ENCODE results near the gene CAPN5. TPM values are rescaled to one million over a fixed set of nuclear protein-coding genes. Genes with fewer than 3 reads are reported as not detected.

The CAPN5 gene
- total RNA-seq, 1 experiment from 2014 or later = 27.4 TPM

DNA sequence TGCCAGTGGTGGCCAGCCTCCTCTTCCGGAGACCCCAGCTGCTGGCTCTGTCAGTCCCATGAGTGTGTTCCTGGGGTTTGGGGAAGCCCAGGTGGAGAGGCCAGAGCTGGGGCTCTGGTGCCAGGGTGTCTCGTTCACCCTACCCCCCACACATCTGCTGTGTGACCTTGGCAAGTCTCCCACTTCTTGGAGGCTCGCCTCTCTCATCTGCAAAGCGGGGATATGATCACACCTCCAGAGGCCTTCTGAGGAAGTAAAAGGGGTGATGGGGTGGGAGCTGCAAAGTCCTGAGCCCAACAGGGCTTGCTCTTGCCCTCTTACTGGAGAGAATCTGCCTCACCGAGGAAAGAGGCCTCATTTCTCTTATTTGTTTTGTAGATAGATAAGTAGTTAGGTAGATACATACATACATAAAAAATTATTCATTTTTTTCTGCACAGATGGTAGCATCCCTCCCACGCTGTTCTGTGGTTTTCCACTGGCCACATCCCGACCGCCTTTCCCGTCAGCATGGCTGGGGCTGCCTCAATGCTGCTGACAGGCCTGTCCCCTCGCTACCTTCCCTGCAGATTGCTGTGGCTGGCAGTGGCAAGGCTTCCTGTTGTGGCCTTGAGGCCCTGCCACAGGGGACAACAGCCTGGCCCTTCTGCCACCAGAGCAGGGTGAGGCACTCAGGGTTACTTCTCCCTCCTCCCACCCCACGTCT, 85.2 kb downstream of the CAPN5 start:
- DNase-seq (ENCODE audit: low spot score) (no peak), ATAC-seq (no peak)
- TF ChIP-seq, protein P1, sequence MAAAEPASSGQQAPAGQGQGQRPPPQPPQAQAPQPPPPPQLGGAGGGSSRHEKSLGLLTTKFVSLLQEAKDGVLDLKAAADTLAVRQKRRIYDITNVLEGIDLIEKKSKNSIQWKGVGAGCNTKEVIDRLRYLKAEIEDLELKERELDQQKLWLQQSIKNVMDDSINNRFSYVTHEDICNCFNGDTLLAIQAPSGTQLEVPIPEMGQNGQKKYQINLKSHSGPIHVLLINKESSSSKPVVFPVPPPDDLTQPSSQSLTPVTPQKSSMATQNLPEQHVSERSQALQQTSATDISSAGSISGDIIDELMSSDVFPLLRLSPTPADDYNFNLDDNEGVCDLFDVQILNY (CRISPR knock-in tag; IDR thresholded peaks at IDR 0.05) = no peak
- TF ChIP-seq SMAD3 (CRISPR knock-in tag; IDR thresholded peaks at IDR 0.05; ENCODE audit: borderline replicate concordance) (no peak), CREM (CRISPR knock-in tag; IDR thresholded peaks at IDR 0.05) (no peak), MXD4 (CRISPR knock-in tag; IDR thresholded peaks at IDR 0.05; ENCODE audit: borderline replicate concordance) (no peak), CREB1 (CRISPR knock-in tag; IDR thresholded peaks at IDR 0.05) (no peak), NR2C2 (CRISPR knock-in tag; IDR thresholded peaks at IDR 0.05) (no peak)
- TF ChIP-seq, protein P2, sequence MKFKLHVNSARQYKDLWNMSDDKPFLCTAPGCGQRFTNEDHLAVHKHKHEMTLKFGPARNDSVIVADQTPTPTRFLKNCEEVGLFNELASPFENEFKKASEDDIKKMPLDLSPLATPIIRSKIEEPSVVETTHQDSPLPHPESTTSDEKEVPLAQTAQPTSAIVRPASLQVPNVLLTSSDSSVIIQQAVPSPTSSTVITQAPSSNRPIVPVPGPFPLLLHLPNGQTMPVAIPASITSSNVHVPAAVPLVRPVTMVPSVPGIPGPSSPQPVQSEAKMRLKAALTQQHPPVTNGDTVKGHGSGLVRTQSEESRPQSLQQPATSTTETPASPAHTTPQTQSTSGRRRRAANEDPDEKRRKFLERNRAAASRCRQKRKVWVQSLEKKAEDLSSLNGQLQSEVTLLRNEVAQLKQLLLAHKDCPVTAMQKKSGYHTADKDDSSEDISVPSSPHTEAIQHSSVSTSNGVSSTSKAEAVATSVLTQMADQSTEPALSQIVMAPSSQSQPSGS (CRISPR knock-in tag; IDR thresholded peaks at IDR 0.05; ENCODE audit: borderline replicate concordance, low read depth) = no peak
- Mint-ChIP-seq H3K36me3 (no peaks in the 10 kb centered on the region), H3K4me1 (peaks cover 22% of the 10 kb centered on the region), H3K4me3 (no peak overlapping the region), H3K27me3 (ENCODE audit: low read depth) (peaks cover 10% of the 10 kb centered on the region), H3K9me3 (no peaks in the 10 kb centered on the region), H3K27ac (no peak overlapping the region)
- ChIA-PET CTCF (interaction anchor here (1.0 kb wide), 1 partner anchor 25 kb away, joined by 3 read pairs; no protein-coding TSS in a partner anchor), POLR2A (no interaction called here)

- H3K4me1 Mint-ChIP-seq = peaks cover 17% of the 10 kb centered on the region
- POLR2A ChIA-PET = no interaction called here
- H3K27ac Mint-ChIP-seq = no peak overlapping the region
- H3K9me3 Mint-ChIP-seq = no peaks in the 10 kb centered on the region
- H3K27me3 Mint-ChIP-seq (ENCODE audit: low read depth) = peaks cover 5% of the 10 kb centered on the region
- TF ChIP-seq, protein P3, sequence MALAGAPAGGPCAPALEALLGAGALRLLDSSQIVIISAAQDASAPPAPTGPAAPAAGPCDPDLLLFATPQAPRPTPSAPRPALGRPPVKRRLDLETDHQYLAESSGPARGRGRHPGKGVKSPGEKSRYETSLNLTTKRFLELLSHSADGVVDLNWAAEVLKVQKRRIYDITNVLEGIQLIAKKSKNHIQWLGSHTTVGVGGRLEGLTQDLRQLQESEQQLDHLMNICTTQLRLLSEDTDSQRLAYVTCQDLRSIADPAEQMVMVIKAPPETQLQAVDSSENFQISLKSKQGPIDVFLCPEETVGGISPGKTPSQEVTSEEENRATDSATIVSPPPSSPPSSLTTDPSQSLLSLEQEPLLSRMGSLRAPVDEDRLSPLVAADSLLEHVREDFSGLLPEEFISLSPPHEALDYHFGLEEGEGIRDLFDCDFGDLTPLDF (CRISPR knock-in tag; IDR thresholded peaks at IDR 0.05) = no peak
- TF ChIP-seq MAX (CRISPR knock-in tag; IDR thresholded peaks at IDR 0.05) = no peak
- no peak for TF ChIP-seq NFYB (CRISPR knock-in tag; conservative IDR thresholded peaks at IDR 0.05; ENCODE audit: low read depth)
- no peak for TF ChIP-seq FOXP1 (CRISPR knock-in tag; IDR thresholded peaks at IDR 0.05; ENCODE audit: borderline replicate concordance)
- TF ChIP-seq MYBL2 (CRISPR knock-in tag; IDR thresholded peaks at IDR 0.05) = no peak
- TF ChIP-seq JUN (CRISPR knock-in tag; IDR thresholded peaks at IDR 0.05) = no peak
- TF ChIP-seq ZBTB21 (CRISPR knock-in tag; IDR thresholded peaks at IDR 0.05; ENCODE audit: borderline replicate concordance) = no peak
- TF ChIP-seq GABPB1 (CRISPR knock-in tag; IDR thresholded peaks at IDR 0.05) = no peak
- no peak for TF ChIP-seq ESRRA (CRISPR knock-in tag; IDR thresholded peaks at IDR 0.05; ENCODE audit: borderline replicate concordance)
- TF ChIP-seq ELF4 (CRISPR knock-in tag; IDR thresholded peaks at IDR 0.05; ENCODE audit: low read depth) = no peak
- TF ChIP-seq NR1H2 (CRISPR knock-in tag; IDR thresholded peaks at IDR 0.05) = no peak
- no peak for TF ChIP-seq CREB1 (CRISPR knock-in tag; IDR thresholded peaks at IDR 0.05)
- TF ChIP-seq USF1 (CRISPR knock-in tag; IDR thresholded peaks at IDR 0.05) = no peak
- DNase-seq (ENCODE audit: low spot score) (no peak), ATAC-seq (no peak)
- no peaks in the 10 kb centered on the region for H3K36me3 Mint-ChIP-seq
- CTCF ChIA-PET = interaction anchor here (1.7 kb wide), 1 partner anchor 26 kb away, joined by 5 read pairs; no protein-coding TSS in a partner anchor
- H3K4me3 Mint-ChIP-seq = no peak overlapping the region
Observed at GRCh38 chr11:77152846-77153245, 86.1 kb downstream of the CAPN5 start.
